ENCODE measurements around the gene ZFAND3. TPM values are rescaled to one million over a fixed set of nuclear protein-coding genes. Genes with fewer than 3 reads are reported as not detected.

ZFAND3 gene
- polyA plus RNA-seq, 1 donor from 2014 or later = 19.7 TPM

GRCh38 chr6:37791156-37791919, 28.2 kb upstream of the ZFAND3 start:
- H3K27me3 ChIP-seq (ENCODE audit: insufficient read depth, low read depth, low read length) = no peaks in the 10 kb centered on the region
- no peak overlapping the region for H3K4me3 ChIP-seq (ENCODE audit: low read length)
- H3K36me3 ChIP-seq (ENCODE audit: insufficient read depth, low read length) = no peaks in the 10 kb centered on the region
- H4K20me1 ChIP-seq (ENCODE audit: insufficient read depth) = no peaks in the 10 kb centered on the region
- peak; percentile 72 for TF ChIP-seq RAD21 (conservative IDR thresholded peaks at IDR 0.05)
- TF ChIP-seq MXI1 (conservative IDR thresholded peaks at IDR 0.05; ENCODE audit: poor library complexity, severe bottlenecking) = no peak
- no peak for TF ChIP-seq EP300 (conservative IDR thresholded peaks at IDR 0.05; ENCODE audit: poor library complexity, severe bottlenecking)
- no peak for TF ChIP-seq TAF1 (IDR thresholded peaks at IDR 0.05; ENCODE audit: low read depth)
- peak; percentile 80 for TF ChIP-seq CTCF (IDR thresholded peaks at IDR 0.05; ENCODE audit: poor library complexity, severe bottlenecking)
- TF ChIP-seq SMC3 (conservative IDR thresholded peaks at IDR 0.05; ENCODE audit: poor library complexity) = peak; percentile 80
- no peak for TF ChIP-seq REST (IDR thresholded peaks at IDR 0.05; ENCODE audit: borderline replicate concordance)
- TF ChIP-seq EZH2 (IDR thresholded peaks at IDR 0.05; ENCODE audit: borderline replicate concordance, insufficient read depth, low read length, poor library complexity, severe bottlenecking) = no peak
- H3K9me3 ChIP-seq (ENCODE audit: low read length) = no peaks in the 10 kb centered on the region
- H2AFZ ChIP-seq (ENCODE audit: low read depth, low read length) = no peak overlapping the region
- H3K9ac ChIP-seq (ENCODE audit: low read length) = no peak overlapping the region
- H3K9me2 ChIP-seq (ENCODE audit: insufficient read depth, low read length) = no peaks in the 10 kb centered on the region
- no peak overlapping the region for H3K4me2 ChIP-seq (ENCODE audit: low read length)
- H3F3A ChIP-seq (ENCODE audit: insufficient read depth, low read length, poor library complexity, severe bottlenecking) = no peaks in the 10 kb centered on the region
- no peaks in the 10 kb centered on the region for H3K79me2 ChIP-seq (replicated peaks; ENCODE audit: insufficient read depth, low read length)
- H3K27ac ChIP-seq (ENCODE audit: low read length) = no peak overlapping the region

- H2AFZ ChIP-seq (ENCODE audit: low read depth, low read length) = no peak overlapping the region
- no peak for TF ChIP-seq EP300 (conservative IDR thresholded peaks at IDR 0.05; ENCODE audit: poor library complexity, severe bottlenecking)
- TF ChIP-seq REST (IDR thresholded peaks at IDR 0.05; ENCODE audit: borderline replicate concordance) = no peak
- no peak for TF ChIP-seq EZH2 (IDR thresholded peaks at IDR 0.05; ENCODE audit: borderline replicate concordance, insufficient read depth, low read length, poor library complexity, severe bottlenecking)
Observed at GRCh38 chr6:37792457-37793033, 27.0 kb upstream of the ZFAND3 start.

More at GRCh38 chr6:37792457-37793033, 27.0 kb upstream of the ZFAND3 start:
- no peaks in the 10 kb centered on the region for H3K36me3 ChIP-seq (ENCODE audit: insufficient read depth, low read length)
- no peaks in the 10 kb centered on the region for H3K9me3 ChIP-seq (ENCODE audit: low read length)
- H3K4me3 ChIP-seq (ENCODE audit: low read length) = no peak overlapping the region
- H3K27ac ChIP-seq (ENCODE audit: low read length) = no peak overlapping the region
- no peaks in the 10 kb centered on the region for H3K27me3 ChIP-seq (ENCODE audit: insufficient read depth, low read depth, low read length)
- no peaks in the 10 kb centered on the region for H3K9me2 ChIP-seq (ENCODE audit: insufficient read depth, low read length)
- no peaks in the 10 kb centered on the region for H3F3A ChIP-seq (ENCODE audit: insufficient read depth, low read length, poor library complexity, severe bottlenecking)
- H4K20me1 ChIP-seq (ENCODE audit: insufficient read depth) = no peaks in the 10 kb centered on the region
- no peaks in the 10 kb centered on the region for H3K79me2 ChIP-seq (replicated peaks; ENCODE audit: insufficient read depth, low read length)
- no peak overlapping the region for H3K9ac ChIP-seq (ENCODE audit: low read length)
- no peak overlapping the region for H3K4me2 ChIP-seq (ENCODE audit: low read length)

Measured in neural cell (in vitro differentiated cells).